IPS DF 4.7 (cell line): ENCODE results near the gene PRKCG.
"Not testable (repeated sequence)": the region's sequence is repeated elsewhere in the genome, so short reads cannot be mapped to it uniquely, and the experiment has no call there.

Source experiments
- DNase-seq: peaks from one replicate; pipeline ENCODE4 v3.0.0-alpha.2; 2013; ENCODE audit warnings: low spot score; ENCODE audit errors: extremely low read depth

Gene PRKCG

DNA sequence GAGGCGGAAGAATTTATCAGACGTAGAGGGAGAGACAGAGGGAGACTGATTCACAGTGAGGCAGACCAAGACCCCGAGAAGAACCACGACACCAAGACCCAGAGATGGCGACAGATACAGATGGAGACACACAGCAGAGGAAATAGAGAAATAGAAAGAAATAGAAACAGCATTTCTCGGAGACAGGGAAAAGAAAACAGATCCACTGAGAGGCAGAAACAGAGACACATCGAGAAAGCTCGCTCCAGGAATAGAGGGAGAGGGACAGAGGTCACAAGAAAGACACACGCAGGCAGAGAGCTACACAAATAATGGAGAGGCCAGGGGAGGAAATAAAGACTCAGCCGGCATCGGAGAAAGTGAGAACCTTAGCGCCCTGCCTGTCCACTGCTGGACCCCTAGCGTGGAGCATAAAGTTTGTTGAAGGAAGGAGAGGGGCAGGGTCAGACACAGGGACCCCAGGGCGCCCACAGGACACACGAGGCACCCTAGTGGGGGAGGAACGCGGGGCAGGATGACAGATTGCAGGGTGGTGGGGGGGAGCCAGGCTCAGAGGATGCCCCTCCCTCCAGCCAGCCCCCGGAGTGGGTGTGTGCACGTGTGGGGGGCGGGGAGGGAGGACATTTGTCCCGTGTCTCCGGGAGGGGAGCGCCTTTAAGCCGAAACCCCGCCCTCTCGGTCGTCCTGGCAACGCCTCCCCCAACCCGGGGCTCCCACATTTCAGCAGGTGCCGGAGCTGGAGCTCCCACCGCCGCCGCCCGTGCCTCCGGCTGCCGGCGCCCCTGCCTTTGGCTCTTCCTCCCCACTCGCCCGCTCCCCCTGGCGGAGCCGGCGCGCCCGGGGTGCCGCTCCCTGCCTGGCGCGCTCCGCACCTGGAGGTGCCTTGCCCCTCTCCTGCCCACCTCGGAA is at the start of gene PRKCG:
Gene PRKCG (plus strand): TSS at position 716 of the 909 bp plus-strand sequence. CDS start 298 bp downstream, outside the sequence.
- DNase-seq = no peak

- not testable (repeated sequence) for DNase-seq
Measured at GRCh38 chr19:53832861-53833260, 49.1 kb upstream of the PRKCG start.

- not testable (repeated sequence) for DNase-seq
Measured at GRCh38 chr19:53838446-53838845, 43.6 kb upstream of the PRKCG start.

- not testable (repeated sequence) for DNase-seq
Measured at GRCh38 chr19:53840241-53840640, 41.8 kb upstream of the PRKCG start.

- DNase-seq = not testable (repeated sequence)
Measured at GRCh38 chr19:53840914-53841313, 41.1 kb upstream of the PRKCG start.

DNA sequence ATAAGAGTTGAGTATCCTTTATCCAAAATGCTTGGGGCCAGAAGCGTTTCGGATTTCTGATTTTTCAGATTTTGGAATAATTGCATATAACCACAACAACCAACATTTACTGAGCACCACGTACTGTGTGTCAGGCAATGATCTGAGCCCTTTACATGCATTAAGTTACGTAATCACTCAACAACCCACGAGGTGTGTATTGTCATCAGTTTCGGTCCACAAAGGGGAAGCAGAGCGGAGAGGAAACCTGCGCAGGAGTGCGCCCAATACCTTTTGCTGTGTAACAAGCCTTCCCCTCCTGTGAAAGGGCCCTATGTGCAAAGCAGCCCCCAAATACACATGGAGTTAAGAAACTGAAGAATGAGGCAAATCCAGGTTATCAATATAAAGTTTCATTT is 37.1 kb upstream of the PRKCG start:
- DNase-seq = no peak

- no peak for DNase-seq
Measured at GRCh38 chr19:53847555-53847954, 34.4 kb upstream of the PRKCG start.

GRCh38 chr19:53849237-53849676 is 32.7 kb upstream of the PRKCG start:
- no peak for DNase-seq

DNA sequence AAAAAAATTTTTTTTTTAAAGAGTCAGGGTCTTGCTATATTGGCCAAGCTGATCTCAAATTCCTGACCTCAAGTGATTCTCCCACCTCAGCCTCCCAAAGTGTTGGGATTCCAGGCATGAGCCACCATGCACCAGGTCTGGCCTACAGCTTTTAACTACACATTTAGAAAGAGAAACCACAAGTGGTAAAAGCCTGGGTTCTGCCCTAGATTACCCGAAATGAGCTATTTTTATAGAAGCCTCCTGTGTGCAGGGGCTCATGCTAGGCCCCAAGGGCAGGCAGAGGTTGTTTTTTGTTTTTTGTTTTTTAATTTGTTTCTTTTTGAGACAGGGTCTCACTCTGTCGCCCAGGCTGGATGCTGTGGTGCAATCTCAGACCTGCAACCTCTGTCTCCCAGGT is 28.3 kb upstream of the PRKCG start:
- DNase-seq = no peak

DNA sequence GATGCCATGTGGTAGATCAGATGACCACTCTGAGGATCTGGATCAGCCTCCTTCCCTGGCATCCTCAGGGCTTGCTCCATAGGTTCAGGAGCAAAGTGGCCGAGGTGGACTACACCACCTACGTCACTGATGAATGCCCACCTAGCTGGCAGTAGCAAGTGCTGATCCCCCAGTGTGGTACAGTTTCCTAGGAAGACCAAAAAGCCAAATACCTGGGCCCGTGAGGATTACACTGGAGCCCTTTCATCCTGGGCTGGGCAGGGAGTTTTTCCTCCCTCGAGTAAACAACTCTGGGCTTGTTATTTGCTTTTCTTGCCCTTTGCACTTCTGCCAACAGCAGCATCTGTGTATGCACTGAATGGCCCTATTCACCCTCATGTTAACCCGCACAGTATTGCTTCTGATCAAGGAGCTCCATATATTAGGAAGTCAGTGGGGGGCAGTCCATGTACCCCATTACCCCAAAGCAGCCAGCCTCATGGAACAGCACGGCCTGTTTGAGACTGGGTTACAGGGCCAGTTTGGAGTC is 17.6 kb upstream of the PRKCG start:
- DNase-seq = no peak

GRCh38 chr19:53865523-53865917 is 16.5 kb upstream of the PRKCG start:
- no peak for DNase-seq

- no peak for DNase-seq
Measured at GRCh38 chr19:53865918-53866864, 15.8 kb upstream of the PRKCG start.

DNA sequence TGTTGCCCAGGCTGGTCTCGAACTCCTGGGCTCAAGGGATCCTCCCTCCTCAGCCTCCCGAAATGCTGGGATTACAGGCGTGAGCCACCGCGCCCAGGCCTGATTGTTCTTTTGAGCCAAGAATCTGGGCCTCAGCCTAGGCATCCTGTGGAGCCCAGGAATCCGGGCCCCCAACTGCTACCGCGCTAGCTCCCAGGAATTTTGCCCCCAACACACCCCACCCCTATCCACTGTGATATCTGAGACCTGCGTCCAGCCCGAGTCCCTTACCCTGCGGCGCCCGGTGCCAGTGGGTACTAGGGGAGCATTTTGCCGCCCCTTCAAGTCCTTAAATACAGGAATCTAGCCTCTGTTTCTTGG is 15.2 kb upstream of the PRKCG start:
- DNase-seq = no peak

- peak; percentile 98 for DNase-seq
Measured at GRCh38 chr19:53867225-53868090, 14.5 kb upstream of the PRKCG start, which contains the start of gene MYADM. Gene MYADM, plus strand, starts transcription at chr19:53867883. Its CDS starts 5,647 bp downstream, at chr19:53873530.

DNA sequence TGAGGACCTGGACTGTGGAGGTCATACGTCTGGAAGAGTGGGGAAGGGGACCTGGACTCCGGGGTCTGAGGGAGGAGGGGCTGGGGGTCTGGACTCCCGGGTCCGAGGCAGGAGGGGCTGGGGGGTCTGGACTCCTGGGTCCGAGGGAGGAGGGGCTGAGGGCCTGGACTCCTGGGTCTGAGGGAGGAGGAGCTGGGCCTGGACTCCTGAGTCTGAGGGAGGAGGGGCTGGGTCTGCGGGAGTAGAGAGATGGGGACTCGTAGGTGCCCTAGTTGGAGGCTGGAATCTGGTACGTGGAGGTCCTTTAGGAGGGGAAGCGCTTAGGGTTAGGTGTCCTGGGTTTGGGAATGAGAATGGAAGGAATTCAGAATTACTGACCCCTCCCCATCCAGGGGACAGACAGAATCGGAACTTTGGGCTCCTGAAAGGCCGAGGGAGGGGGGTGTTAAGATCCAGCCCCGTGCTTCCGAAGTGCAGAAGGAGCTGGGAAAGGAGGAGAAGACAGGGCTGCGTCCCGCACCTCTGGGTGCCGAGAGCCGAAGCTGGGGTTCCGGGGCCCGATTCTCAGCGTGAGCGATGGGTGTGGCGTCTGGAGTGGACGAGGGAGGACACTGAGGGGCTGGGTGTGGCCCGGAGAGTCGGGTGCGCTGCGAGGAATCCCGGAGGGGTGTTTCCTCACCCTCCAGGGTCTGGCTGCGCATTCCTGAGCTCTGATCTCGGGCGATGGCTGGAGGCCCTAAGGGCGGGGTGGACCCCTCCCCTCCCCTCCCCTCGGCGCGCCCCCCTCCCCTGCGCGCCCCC is 13.7 kb upstream of the PRKCG start:
- DNase-seq = no peak

- DNase-seq = no peak
Measured at GRCh38 chr19:53868892-53869804, 12.8 kb upstream of the PRKCG start.

DNA sequence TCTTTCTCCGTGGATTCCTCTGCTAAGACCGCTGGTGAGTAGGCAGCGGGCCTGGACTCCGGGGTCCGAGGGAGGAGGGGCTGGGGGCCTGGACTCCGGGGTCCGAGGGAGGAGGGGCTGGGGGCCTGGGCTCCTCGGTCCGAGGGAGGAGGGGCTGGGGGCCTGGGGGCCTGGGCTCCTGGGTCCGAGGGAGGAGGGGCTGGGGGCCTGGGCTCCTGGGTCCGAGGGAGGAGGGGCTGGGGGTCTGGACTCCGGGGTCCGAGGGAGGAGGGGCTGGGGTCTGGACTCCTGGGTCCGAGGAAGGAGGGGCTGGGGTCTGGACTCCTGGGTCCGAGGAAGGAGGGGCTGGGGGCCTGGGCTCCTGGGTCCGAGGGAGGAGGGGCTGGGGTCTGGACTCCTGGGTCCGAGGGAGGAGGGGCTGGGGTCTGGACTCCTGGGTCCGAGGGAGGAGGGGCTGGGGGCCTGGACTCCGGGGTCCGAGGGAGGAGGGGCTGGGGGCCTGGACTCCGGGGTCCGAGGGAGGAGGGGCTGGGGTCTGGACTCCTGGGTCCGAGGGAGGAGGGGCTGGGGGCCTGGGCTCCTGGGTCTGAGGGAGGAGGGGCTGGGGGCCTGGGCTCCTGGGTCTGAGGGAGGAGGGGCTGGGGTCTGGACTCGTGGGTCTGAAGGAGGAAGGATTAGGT is 12.1 kb upstream of the PRKCG start:
- DNase-seq = not testable (repeated sequence)

- no peak for DNase-seq
Measured at GRCh38 chr19:53870485-53870844, 11.5 kb upstream of the PRKCG start.
